ENCODE data around the gene RPP40. TPM values are rescaled to one million over a fixed set of nuclear protein-coding genes. Genes with fewer than 3 reads are reported as not detected.

The RPP40 gene
- total and polyA plus RNA-seq, 2 of the 13 experiments (the other 11 are each of a cell fraction or from before 2014, with no cell fraction given): 18.0 to 41.2 TPM

- no peak for TF ChIP-seq SOX13 (IDR thresholded peaks at IDR 0.05)
- 0 out of 4 replicates have a peak, but pooled peaks of 1 of the 2 experiments have one; percentile 21 for TF ChIP-seq SOX13 (CRISPR knock-in tag; conservative IDR thresholded peaks at IDR 0.05 in 1 of 2, IDR thresholded peaks at IDR 0.05 in 1 of 2)
- peak; percentile 92 for TF ChIP-seq ZMYM4 (CRISPR knock-in tag; IDR thresholded peaks at IDR 0.05)
- no peak for TF ChIP-seq GPN1 (CRISPR knock-in tag; IDR thresholded peaks at IDR 0.05; ENCODE audit: borderline replicate concordance)
- no peak for TF ChIP-seq ZNF629 (CRISPR knock-in tag; conservative IDR thresholded peaks at IDR 0.05)
- peak; percentile 79 for TF ChIP-seq ZNF687 (CRISPR knock-in tag; IDR thresholded peaks at IDR 0.05)
- TF ChIP-seq ASH2L (IDR thresholded peaks at IDR 0.05; ENCODE audit: insufficient read length, low read depth, low read length): peak; percentile 25
- no peak for TF ChIP-seq ZNF33B (CRISPR knock-in tag; IDR thresholded peaks at IDR 0.05)
- peak; percentile 81 for TF ChIP-seq MIXL1 (CRISPR knock-in tag; IDR thresholded peaks at IDR 0.05)
- peak; percentile 41; the same call in 1 of the 2 replicates for TF ChIP-seq ZNF350 (CRISPR knock-in tag; IDR thresholded peaks at IDR 0.05; ENCODE audit: borderline replicate concordance, low read depth)
- peak; percentile 75; the same call in 1 of the 2 replicates for TF ChIP-seq REPIN1 (CRISPR knock-in tag; IDR thresholded peaks at IDR 0.05; ENCODE audit: borderline replicate concordance, low read depth)
- TF ChIP-seq HMG20A (CRISPR knock-in tag; IDR thresholded peaks at IDR 0.05; ENCODE audit: borderline replicate concordance): peak; percentile 56; the same call in 1 of the 2 replicates
- no peak for TF ChIP-seq MIER2 (CRISPR knock-in tag; IDR thresholded peaks at IDR 0.05)
- TF ChIP-seq PITX1 (CRISPR knock-in tag; IDR thresholded peaks at IDR 0.05): peak; percentile 54; the same call in 1 of the 2 replicates
- peak; percentile 63; the same call in 1 of the 2 replicates for TF ChIP-seq FOXK1 (CRISPR knock-in tag; IDR thresholded peaks at IDR 0.05; ENCODE audit: borderline replicate concordance, low read depth)
- peak; percentile 87 for TF ChIP-seq ELF3 (CRISPR knock-in tag; IDR thresholded peaks at IDR 0.05)
- peak; percentile 55; the same call in 1 of the 2 replicates for TF ChIP-seq SP4 (CRISPR knock-in tag; IDR thresholded peaks at IDR 0.05)
- no peak for TF ChIP-seq SIX4 (CRISPR knock-in tag; IDR thresholded peaks at IDR 0.05)
- TF ChIP-seq, protein P1, sequence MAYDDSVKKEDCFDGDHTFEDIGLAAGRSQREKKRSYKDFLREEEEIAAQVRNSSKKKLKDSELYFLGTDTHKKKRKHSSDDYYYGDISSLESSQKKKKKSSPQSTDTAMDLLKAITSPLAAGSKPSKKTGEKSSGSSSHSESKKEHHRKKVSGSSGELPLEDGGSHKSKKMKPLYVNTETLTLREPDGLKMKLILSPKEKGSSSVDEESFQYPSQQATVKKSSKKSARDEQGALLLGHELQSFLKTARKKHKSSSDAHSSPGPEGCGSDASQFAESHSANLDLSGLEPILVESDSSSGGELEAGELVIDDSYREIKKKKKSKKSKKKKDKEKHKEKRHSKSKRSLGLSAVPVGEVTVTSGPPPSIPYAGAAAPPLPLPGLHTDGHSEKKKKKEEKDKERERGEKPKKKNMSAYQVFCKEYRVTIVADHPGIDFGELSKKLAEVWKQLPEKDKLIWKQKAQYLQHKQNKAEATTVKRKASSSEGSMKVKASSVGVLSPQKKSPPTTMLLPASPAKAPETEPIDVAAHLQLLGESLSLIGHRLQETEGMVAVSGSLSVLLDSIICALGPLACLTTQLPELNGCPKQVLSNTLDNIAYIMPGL (CRISPR knock-in tag; IDR thresholded peaks at IDR 0.05; ENCODE audit: borderline replicate concordance in 1 of 2, low read depth in 1 of 2): peak; percentile 61 to 91; a peak in 3 of 4 replicates
- TF ChIP-seq ZNF335 (CRISPR knock-in tag; IDR thresholded peaks at IDR 0.05): peak; percentile 80; the same call in 1 of the 2 replicates
- TF ChIP-seq, protein P2, sequence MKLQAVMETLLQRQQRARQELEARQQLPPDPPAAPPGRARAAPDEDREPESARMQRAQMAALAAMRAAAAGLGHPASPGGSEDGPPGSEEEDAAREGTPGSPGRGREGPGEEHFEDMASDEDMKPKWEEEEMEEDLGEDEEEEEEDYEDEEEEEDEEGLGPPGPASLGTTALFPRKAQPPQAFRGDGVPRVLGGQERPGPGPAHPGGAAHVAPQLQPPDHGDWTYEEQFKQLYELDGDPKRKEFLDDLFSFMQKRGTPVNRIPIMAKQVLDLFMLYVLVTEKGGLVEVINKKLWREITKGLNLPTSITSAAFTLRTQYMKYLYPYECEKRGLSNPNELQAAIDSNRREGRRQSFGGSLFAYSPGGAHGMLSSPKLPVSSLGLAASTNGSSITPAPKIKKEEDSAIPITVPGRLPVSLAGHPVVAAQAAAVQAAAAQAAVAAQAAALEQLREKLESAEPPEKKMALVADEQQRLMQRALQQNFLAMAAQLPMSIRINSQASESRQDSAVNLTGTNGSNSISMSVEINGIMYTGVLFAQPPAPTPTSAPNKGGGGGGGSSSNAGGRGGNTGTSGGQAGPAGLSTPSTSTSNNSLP (IDR thresholded peaks at IDR 0.05; ENCODE audit: low read depth, low read length): peak; percentile 80
- TF ChIP-seq CENPX (CRISPR knock-in tag; IDR thresholded peaks at IDR 0.05): no peak
- no peak for TF ChIP-seq ZNF160 (CRISPR knock-in tag; IDR thresholded peaks at IDR 0.05)
- TF ChIP-seq ZNF549 (CRISPR knock-in tag; IDR thresholded peaks at IDR 0.05): no peak
Observed at GRCh38 chr6:5030596-5031136, 26.8 kb upstream of the RPP40 start (continued).
